Uterus (tissue), 2 donors: ENCODE measurements around the gene LY6G6F.

ENCODE experiments used
- CTCF ChIP-seq, 4 experiments: fragments of 200-600 bp in 2 of 4; fragments of 450-650 bp in 2 of 4; sonication (generic) in 2 of 4; IDR thresholded peaks; one replicate each; pipeline ENCODE4 v1.5.1; 2016 to 2019; ENCODE audit warnings: antibody characterized with exemption in 4 of 4, mild to moderate bottlenecking in 2 of 4, moderate library complexity in 1 of 4
- POLR2A ChIP-seq, 2 donors: fragments of 450-650 bp; IDR thresholded peaks; one replicate each; pipeline ENCODE4 v1.6.1; 2016; ENCODE audit warnings: antibody characterized with exemption in 2 of 2, mild to moderate bottlenecking in 1 of 2, moderate library complexity in 1 of 2

- TF ChIP-seq CTCF (IDR thresholded peaks at IDR 0.05), result no peak
- TF ChIP-seq POLR2A (IDR thresholded peaks at IDR 0.05), result no peak
Observed at GRCh38 chr6:31715022-31715958, 8.6 kb downstream of the LY6G6F start, which contains the start of gene LY6G6D.
